Erythroblast (primary cell): ENCODE results near the gene TEX11.
"Not testable (repeated sequence)": the region's sequence is repeated elsewhere in the genome, so short reads cannot be mapped to it uniquely, and the experiment has no call there.

ENCODE experiments used
- DNase-seq, 2 experiments: peaks; one replicate each; lab custom pipeline; 2025; lab: John Stamatoyannopoulos, UW
- GATA1 ChIP-seq: IDR thresholded peaks from 2 replicates; pipeline ENCODE4 v1.6.1; 2011; ENCODE audit warnings: low read depth, mild to moderate bottlenecking, control low read depth, low read length, moderate library complexity
- POLR2A ChIP-seq: IDR thresholded peaks from 2 replicates; pipeline ENCODE4 v1.6.1; 2011; ENCODE audit warnings: mild to moderate bottlenecking, low read length

Gene TEX11

DNA sequence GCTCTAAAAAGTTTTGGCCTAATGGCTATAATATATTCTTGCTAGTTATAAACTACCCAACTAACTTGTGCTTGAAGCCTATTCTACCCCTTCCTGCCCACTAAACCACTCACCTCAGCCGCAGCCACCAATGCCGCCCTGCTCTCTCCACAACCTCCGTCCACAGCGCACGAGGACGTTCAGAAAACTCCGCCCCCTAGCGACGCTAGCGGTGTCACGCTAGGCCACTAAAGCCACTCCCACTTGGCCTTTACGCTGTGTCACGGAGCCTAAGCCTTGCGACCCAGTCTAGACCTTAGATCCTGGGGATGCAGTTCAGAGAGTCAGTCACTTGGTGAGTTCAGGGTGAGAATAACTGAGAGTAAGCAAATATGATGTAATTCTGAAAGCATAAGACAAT, at the start of gene TEX11:
TSS of gene TEX11 (minus strand) at position 171 of the 400 bp plus-strand sequence. CDS start 922 bp downstream, outside the sequence.
- TF ChIP-seq POLR2A: no peak
- TF ChIP-seq GATA1: no peak
- peak in 1 of 2 experiments; percentile 1 for DNase-seq

DNA sequence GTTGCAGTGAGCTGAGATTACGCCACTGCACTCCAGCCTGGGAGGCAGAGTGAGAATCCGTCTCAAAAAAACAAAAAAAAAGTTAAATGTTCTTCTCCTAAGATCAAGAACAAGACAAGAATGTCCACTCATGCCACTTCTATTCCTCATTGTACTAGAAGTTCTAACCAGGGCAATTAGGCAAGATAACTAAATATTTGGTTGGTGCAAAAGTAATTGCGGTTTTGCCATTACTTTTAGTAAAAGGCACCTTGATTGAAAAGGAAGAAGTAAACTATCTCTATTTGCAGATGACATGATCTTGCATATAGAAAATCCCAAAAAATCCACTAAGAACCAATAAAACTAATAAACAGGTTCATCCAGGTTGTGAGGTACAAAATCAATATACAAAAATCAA, 46.4 kb upstream of the TEX11 start:
- DNase-seq: no peak
- TF ChIP-seq GATA1 (no peak), POLR2A (no peak)

DNA sequence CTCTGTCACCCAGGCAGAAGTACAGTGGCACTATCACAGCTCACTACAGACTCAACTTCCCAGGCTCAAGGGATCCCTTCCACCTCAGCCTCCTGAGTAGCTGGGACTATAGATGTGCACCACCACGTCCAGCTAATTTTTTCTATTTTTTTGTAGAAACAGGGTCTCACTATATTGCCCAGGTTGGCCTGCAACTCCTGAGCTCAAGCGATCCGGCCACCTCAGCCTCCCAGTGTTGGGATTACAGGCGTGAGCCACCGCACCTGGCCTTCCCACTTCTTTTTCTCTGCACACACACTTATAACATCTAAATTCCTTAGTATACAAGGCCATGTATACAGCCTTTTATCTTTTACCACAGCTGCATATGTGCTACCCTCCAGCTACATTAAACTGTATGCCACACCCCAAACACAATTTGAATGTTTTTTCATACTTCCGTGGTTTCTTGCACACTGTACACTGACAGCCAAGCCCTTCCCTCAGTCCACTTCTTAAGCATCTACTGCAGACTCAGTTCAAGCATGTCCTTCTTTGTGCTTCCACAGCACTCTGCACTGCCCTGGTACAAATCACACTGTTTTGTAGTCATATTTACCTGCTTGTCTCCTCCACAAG, 15.9 kb upstream of the TEX11 start:
- no peak for DNase-seq
- no peak for TF ChIP-seq POLR2A
- no peak for TF ChIP-seq GATA1

DNA sequence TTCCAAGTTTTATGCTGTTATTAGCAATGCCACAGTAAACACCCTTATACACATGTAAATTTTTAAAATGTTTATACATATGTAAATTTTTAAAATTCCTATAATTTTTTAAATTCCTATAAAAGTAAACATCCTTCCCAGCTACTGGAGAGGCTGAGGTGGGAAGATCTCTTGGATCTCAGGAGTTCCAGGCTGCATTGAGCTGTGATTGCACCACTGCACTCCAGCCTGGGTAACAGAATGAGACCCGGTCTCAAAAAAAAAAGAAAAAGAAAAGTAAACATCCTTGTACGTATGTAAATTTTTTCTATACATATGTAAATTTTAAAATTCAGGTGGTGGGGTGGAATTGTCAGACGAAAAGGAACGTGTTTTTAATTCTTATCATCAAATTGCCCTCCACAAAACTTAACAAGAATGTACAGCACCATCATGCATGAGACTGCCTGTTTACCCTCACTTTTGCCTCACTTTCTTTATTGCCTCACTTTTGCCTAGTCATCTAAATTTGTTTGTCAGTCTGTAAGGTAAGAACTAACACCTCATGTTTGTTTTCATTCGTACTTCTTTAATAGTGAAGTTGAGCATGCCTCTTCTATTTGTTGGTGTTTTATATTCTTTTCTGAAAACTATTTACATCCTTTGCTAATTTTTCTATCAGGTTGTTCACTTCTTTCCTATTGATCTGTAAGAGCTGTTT, 14.4 kb upstream of the TEX11 start:
- no peak for DNase-seq
- TF ChIP-seq GATA1 (no peak), POLR2A (no peak)

DNA sequence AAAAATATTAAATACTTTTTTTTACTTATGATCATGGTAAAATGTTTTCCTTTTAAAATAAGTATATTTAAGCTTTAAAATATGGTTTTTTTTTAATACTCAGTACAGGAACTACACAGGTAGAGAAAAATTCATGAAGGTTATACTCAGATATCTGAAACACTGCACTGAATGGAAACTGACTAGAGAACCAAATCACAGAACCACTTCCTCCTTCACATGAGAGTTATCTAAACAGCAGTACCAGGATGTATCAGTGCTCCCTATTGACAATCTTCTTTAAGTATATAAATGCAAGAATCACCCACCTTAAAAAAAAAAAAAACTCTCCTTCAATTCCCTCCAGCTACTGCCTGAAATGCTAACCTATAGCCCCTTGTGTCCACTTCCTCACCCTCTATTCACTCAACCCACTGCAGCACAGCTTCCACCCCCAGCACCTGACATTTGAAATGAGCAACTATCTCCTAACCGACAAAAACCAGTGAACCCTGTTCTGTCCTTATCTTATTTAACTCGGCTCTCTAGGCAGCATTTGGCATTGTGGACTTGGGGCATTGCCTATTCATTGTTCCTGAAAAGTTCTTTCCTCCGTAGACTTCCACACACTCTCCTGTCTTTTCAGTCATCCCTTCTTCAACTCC, 13.3 kb upstream of the TEX11 start:
- TF ChIP-seq GATA1 (no peak), POLR2A (no peak)
- DNase-seq: no peak

DNA sequence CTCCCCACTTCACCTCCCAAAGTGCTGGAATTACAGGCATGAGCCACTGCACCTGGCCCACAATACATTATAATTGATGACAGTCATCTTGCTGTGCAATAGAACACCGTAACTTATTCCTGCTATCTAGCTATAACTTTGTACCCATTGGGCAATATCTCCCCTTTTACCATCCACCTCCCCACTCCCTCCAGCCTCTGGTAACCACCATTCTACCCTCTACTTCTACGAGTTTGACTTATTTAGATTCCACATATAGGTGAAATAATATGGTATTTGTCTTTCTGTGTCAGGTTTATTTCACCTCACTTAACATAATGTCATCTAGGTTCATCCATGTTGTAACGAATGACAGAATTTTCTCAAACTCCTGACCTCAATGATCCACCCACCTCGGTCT, 8.2 kb upstream of the TEX11 start:
- TF ChIP-seq GATA1 (no peak), POLR2A (no peak)
- DNase-seq: no peak

DNA sequence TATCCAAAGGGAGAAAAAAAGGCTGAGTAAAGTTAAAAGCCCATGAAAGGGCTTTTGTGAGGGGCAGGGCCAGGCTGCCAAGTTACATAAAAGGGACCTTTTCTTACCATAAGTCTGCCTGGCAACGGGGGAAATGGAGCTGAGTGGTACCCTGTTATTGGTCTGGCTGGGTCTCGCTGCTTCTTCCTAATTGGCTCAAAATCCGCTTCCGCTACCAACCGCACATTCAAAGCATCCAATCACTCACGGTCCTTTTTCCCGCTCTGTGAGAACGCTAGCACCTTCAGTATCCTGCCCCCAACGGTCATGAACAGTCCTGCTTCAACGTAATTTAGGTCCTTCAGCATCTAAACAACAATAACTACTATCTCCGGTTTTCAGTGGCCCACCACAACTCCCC, 611 bp downstream of the TEX11 start:
- no peak for DNase-seq
- TF ChIP-seq POLR2A (no peak), GATA1 (no peak)

DNA sequence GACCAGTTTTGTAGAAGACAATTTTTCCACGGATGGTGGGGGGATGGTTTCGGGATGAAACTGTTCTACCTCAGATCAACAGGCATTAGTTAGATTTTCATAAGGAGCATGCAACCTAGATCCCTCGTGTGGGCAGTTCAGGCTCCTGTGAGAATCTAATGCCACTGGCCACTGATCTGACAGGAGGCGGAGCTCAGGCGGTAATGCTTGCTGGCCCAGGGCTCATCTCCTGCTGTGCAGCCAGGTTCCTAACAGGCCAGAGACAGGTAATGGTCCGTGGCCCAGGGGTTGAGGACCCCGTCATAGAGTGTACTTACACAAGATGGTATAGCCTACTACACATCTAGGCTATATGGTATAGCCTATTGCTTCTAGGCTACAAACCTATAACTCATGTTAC, 7.0 kb downstream of the TEX11 start:
- TF ChIP-seq POLR2A (no peak), GATA1 (no peak)
- DNase-seq: no peak

DNA sequence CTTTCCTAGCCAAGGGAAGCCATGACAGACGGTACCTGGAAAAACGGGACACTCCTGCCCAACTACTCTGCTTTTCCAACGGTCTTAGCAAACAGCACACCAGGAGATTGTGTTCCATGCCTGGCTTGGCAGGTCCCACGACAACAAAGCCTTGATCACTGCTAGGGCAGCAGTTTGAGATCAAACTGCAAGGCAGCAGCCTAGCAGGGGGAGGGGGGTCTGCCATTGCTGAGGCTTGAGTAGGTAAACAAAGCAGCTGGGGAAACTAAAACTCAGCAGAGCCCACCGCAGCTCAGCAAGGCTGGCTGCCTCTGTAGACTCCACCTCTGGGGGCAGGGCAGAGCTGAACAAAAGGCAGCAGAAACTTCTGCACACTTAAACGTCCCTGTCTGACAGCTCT, 18.1 kb downstream of the TEX11 start:
- DNase-seq: not testable (repeated sequence)

DNA sequence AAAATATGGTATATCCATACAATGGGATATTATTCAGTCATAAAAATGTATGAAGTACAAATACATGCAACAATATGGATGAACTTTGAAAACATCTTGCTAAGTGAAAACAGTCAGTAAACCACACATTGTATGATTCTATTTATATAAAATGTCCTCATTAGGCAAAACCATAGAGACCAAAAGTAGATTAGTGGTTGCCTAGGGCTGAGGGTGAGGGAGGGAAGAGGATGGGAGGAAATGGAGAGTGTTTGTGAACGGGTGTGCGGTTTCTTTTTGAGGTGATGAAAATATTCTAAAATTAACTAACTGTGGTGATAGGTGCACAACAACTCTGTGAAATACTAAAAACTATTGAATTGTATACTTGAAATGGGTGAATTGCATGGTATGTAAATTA, 29.6 kb downstream of the TEX11 start:
- DNase-seq: no peak
- TF ChIP-seq POLR2A (no peak), GATA1 (no peak)

DNA sequence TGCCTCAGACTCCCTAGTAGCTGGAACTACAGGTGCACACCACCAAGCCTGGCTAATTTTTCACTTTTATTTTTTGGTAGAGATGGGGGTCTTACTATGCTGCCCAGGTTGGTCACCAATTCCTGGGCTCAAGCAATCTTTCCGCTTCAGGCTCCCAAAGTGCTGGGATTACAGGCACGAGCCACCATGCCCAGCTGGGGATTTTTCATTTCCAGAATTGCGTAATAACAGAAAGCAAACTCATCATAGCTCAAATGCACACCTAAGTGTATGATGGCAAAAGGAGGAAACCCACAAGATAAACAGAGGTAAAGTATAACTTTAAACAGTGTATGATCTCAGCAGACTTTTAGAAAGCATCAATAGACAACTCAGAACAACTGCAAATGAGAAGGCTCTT, 56.2 kb downstream of the TEX11 start:
- TF ChIP-seq GATA1: no peak
- no peak for TF ChIP-seq POLR2A
- DNase-seq: no peak

DNA sequence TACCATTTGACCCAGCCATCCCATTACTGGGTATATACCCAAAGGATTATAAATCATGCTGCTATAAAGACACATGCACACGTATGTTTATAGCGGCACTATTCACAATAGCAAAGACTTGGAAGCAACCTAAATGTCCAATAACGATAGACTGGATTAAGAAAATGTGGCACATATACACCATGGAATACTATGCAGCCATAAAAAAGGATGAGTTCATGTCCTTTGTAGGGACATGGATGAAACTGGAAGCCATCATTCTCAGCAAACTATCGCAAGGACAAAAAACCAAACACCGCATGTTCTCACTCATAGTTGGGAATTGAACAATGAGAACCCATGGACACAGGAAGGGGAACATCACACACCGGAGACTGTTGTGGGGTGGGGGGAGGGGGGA, 64.4 kb downstream of the TEX11 start:
- not testable (repeated sequence) for DNase-seq

DNA sequence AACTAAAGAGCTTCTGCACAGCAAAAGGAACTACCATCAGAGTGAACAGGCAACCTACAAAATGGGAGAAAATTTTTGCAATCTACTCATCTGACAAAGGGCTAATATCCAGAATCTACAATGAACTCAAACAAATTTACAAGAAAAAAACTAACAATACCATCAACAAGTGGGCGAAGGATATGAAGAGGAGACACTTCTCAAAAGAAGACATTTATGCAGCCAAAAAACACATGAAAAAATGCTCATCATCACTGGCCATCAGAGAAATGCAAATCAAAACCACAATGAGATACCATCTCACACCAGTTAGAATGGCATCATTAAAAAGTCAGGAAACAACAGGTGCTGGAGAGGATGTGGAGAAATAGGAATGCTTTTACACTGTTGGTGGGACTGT, 64.9 kb downstream of the TEX11 start:
- not testable (repeated sequence) for DNase-seq

DNA sequence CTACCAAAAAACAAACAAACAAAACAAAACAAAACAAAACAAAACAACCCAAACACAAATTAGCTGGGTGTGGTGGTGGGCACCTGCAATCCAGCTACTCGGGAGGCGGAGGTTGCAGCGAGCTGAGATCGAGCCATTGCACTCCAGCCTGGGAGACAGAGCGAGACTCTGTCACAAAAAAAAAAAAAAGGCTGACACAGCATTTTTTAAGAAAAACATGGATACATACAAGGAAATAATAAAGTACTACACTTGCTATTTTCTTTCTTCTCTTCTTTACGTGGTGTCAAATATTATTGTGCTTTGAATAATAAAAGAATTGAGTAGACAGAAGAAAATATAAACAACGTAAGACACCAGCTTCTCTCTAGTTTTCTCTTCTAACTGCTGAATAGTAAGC, 73.9 kb downstream of the TEX11 start:
- TF ChIP-seq GATA1: no peak
- no peak for TF ChIP-seq POLR2A

DNA sequence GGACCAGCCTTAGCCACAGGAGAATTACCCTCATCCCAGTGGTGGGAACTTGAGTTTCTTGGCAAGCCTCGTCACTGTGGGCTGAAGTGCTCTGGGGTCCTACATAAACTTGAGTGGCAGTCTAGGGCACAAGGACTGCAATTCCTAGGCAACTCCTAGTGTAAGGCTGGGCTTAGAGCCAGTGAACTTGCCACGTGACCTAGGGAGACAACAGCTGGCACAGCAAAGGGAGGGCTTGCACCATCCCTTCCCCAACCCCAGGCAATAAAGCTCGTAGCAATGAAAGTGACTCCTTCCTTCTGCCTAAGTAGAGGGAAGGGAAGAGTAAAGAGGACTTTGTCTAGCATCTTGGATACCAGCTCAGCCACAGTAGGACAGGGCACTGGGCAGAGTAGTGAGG, 81.8 kb downstream of the TEX11 start:
- TF ChIP-seq POLR2A (no peak), GATA1 (no peak)
- no peak for DNase-seq

More for the DNA sequence above, 73.9 kb downstream of the TEX11 start:
- no peak for DNase-seq
